Right ventricle myocardium inferior (tissue), 1 donor: Measurements from ENCODE around the gene ERBIN. TPM values are rescaled to one million over a fixed set of nuclear protein-coding genes. Genes with fewer than 3 reads are reported as not detected.

ENCODE experiments used
- ATAC-seq: fragments of 200-7000 bp; cut with Tn5 transposase; one replicate; pipeline ENCODE4 v1.9.1; 2020; ENCODE audit warnings: mild to moderate bottlenecking, moderate library complexity
- DNase-seq: peaks from one replicate; pipeline ENCODE4 v3.0.0; 2021; ENCODE audit errors: missing footprints
- intact Hi-C: fragments of 100-400 bp; cut with DNase I; formaldehyde crosslinking; loops from one replicate; pipeline ENCODE4 v1.11.0; 2022
- total RNA-seq: library from RNA; stranded (reverse); fragmentation: NEBNext Ultra II Directional; extraction: Animal tissue kit (Norgen Biotek cat#: 25700); gene quantifications from one replicate; pipeline ENCODE4 v1.2.1, GENCODE V29; 2021
- donor health status: DM: no; HTN: yes; CAD: no; lungs with severe emphysema.

ERBIN gene
- total RNA-seq, 1 donor from 2014 or later = 30.5 TPM

- no peak for ATAC-seq
- intact Hi-C loops = no loop called here
- DNase-seq = no peak
Observed at GRCh38 chr5:65987982-65988381, 61.6 kb downstream of the ERBIN start.

- intact Hi-C loops = no loop called here
Observed at GRCh38 chr5:65989158-65989557, 62.8 kb downstream of the ERBIN start.

GRCh38 chr5:65992630-65993029 is 66.3 kb downstream of the ERBIN start:
- intact Hi-C loops = no loop called here
- ATAC-seq (no peak), DNase-seq (no peak)

More at GRCh38 chr5:65989158-65989557, 62.8 kb downstream of the ERBIN start:
- ATAC-seq = no peak
- no peak for DNase-seq

- intact Hi-C loops = no loop called here
- ATAC-seq (no peak), DNase-seq (no peak)
Observed at GRCh38 chr5:65994117-65994786, 67.9 kb downstream of the ERBIN start.

GRCh38 chr5:65999061-65999723 is 72.8 kb downstream of the ERBIN start:
- intact Hi-C loops = no loop called here
- no peak for DNase-seq
- no peak for ATAC-seq

- ATAC-seq (no peak), DNase-seq (no peak)
- intact Hi-C loops = no loop called here
Observed at GRCh38 chr5:66001952-66002351, 75.6 kb downstream of the ERBIN start.

GRCh38 chr5:66002415-66002814 is 76.0 kb downstream of the ERBIN start:
- ATAC-seq (no peak), DNase-seq (no peak)
- intact Hi-C loops = no loop called here

- ATAC-seq (no peak), DNase-seq (no peak)
- intact Hi-C loops = no loop called here
Observed at GRCh38 chr5:66004216-66004615, 77.8 kb downstream of the ERBIN start.

- intact Hi-C loops = no loop called here
- ATAC-seq = no peak
Observed at GRCh38 chr5:66009277-66009676, 82.9 kb downstream of the ERBIN start.

GRCh38 chr5:66010476-66010875 is 84.1 kb downstream of the ERBIN start:
- no peak for ATAC-seq
- intact Hi-C loops = loop anchor here (10.0 kb wide), 1 partner anchor 86 kb away; the partner anchor contains the start of gene ERBIN

More at GRCh38 chr5:66009277-66009676, 82.9 kb downstream of the ERBIN start:
- DNase-seq = no peak

GRCh38 chr5:66012271-66012670 is 85.9 kb downstream of the ERBIN start:
- no peak for DNase-seq
- ATAC-seq = no peak
- intact Hi-C loops = loop anchor here (10.0 kb wide), 1 partner anchor 87 kb away; the partner anchor contains the start of gene ERBIN

More at GRCh38 chr5:66010476-66010875, 84.1 kb downstream of the ERBIN start:
- DNase-seq = no peak

- ATAC-seq = no peak
- DNase-seq = no peak
- intact Hi-C loops = loop anchor here (10.0 kb wide), 1 partner anchor 89 kb away; the partner anchor contains the start of gene ERBIN
Observed at GRCh38 chr5:66013397-66013796, 87.0 kb downstream of the ERBIN start.

GRCh38 chr5:66013906-66014305 is 87.5 kb downstream of the ERBIN start:
- DNase-seq (no peak), ATAC-seq (no peak)
- intact Hi-C loops = loop anchor here (10.0 kb wide), 1 partner anchor 89 kb away; the partner anchor contains the start of gene ERBIN

- DNase-seq = no peak
- ATAC-seq = no peak
- intact Hi-C loops = loop anchor here (10.0 kb wide), 1 partner anchor 91 kb away; the partner anchor contains the start of gene ERBIN
Observed at GRCh38 chr5:66015196-66015960, 89.0 kb downstream of the ERBIN start.

GRCh38 chr5:66021585-66021984 is 95.2 kb downstream of the ERBIN start:
- ATAC-seq (no peak), DNase-seq (no peak)
- intact Hi-C loops = no loop called here

- intact Hi-C loops = no loop called here
- no peak for ATAC-seq
- DNase-seq = no peak
Observed at GRCh38 chr5:66039296-66039695, 112.9 kb downstream of the ERBIN start.

GRCh38 chr5:66039701-66040100 is 113.3 kb downstream of the ERBIN start:
- DNase-seq (no peak), ATAC-seq (no peak)
- intact Hi-C loops = no loop called here

GRCh38 chr5:66041627-66042026 is 115.3 kb downstream of the ERBIN start:
- ATAC-seq (no peak), DNase-seq (no peak)
- intact Hi-C loops = no loop called here

- intact Hi-C loops = no loop called here
- ATAC-seq = no peak
- no peak for DNase-seq
Observed at GRCh38 chr5:66057239-66057638, 130.9 kb downstream of the ERBIN start.
